PC-3 (cell line): ENCODE results near the gene KSR1.

Experiments used
- EZH2 ChIP-seq: fragments of 300-600 bp; sonication (generic); IDR thresholded peaks from one replicate; pipeline ENCODE4 v1.6.1; 2017; ENCODE audit warnings: antibody characterized with exemption, mild to moderate bottlenecking, low read length; ENCODE audit not compliant: unreplicated experiment
- EZH2phosphoT487 ChIP-seq: fragments of 300-600 bp; sonication (generic); IDR thresholded peaks from 2 replicates; pipeline ENCODE4 v1.6.1; 2018; ENCODE audit warnings: mild to moderate bottlenecking, antibody characterized with exemption, low read length, borderline replicate concordance
- TF ChIP-seq, protein P1 (sequence below): fragments of 300-600 bp; sonication (generic); conservative IDR thresholded peaks from 2 replicates; pipeline ENCODE4 v1.5.1; 2017; ENCODE audit warnings: antibody characterized with exemption, low read depth, mild to moderate bottlenecking, low read length

DNA sequence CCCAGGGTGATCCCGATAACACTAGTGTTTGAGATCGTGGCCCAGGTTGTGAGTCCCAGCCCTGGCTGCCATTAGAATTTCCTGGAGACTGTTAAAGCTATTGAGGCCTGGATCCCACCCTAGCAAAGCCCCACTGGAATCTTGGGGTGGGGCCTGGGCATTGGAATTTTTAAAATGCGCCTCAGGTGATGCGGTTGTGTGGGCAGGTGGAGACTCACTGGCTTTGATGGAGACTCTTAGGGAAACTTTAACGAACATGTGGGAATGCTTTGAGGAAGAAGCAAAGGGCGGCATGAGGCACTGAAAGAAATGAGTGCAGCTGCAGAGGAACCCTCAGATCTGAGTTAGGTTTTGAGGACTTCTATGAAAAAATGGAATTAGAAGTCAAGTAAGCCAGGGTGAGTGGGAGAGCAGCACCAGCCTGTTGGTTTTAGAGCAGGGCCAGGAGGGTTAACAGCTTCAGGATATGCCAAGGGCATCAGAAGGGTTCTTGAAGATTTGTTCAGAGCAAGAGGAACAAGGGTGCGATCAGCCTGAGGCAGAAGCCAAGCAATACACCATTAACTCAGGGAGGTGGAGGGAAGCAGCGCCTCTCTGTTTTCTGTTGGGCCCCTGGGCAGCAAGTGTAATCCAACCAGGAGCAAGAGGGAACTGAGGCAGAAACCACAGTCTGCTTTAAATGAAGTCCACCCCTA is 42.5 kb downstream of the KSR1 start:
- TF ChIP-seq, protein P1, sequence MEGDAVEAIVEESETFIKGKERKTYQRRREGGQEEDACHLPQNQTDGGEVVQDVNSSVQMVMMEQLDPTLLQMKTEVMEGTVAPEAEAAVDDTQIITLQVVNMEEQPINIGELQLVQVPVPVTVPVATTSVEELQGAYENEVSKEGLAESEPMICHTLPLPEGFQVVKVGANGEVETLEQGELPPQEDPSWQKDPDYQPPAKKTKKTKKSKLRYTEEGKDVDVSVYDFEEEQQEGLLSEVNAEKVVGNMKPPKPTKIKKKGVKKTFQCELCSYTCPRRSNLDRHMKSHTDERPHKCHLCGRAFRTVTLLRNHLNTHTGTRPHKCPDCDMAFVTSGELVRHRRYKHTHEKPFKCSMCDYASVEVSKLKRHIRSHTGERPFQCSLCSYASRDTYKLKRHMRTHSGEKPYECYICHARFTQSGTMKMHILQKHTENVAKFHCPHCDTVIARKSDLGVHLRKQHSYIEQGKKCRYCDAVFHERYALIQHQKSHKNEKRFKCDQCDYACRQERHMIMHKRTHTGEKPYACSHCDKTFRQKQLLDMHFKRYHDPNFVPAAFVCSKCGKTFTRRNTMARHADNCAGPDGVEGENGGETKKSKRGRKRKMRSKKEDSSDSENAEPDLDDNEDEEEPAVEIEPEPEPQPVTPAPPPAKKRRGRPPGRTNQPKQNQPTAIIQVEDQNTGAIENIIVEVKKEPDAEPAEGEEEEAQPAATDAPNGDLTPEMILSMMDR, result no peak
- TF ChIP-seq EZH2, result no peak
- TF ChIP-seq EZH2phosphoT487, result no peak
